WERI-Rb-1 (cell line): ENCODE measurements around the gene PRRC2A.

Experiments
- DNase-seq: peaks from one replicate; pipeline ENCODE4 v3.0.0-alpha.2; 2020
- H3K27ac ChIP-seq: fragments of 250-450 bp; sonication (Bioruptor Pico); 2 replicates; pipeline ENCODE4 v1.5.1; 2020; ENCODE audit warnings: mild to moderate bottlenecking, moderate library complexity
- H3K27me3 ChIP-seq: fragments of 250-450 bp; sonication (Bioruptor Pico); 2 replicates; pipeline ENCODE4 v1.5.1; 2021; ENCODE audit warnings: mild to moderate bottlenecking, low read depth, moderate library complexity; ENCODE audit not compliant: insufficient read depth, severe bottlenecking
- H3K36me3 ChIP-seq: fragments of 250-450 bp; sonication (Bioruptor Pico); 2 replicates; pipeline ENCODE4 v1.5.1; 2020; ENCODE audit warnings: mild to moderate bottlenecking, moderate library complexity
- H3K4me3 ChIP-seq: 2 replicates; pipeline ENCODE4 v1.5.1; 2011; ENCODE audit warnings: low read depth, mild to moderate bottlenecking, control low read depth, low read length
- H3K9me3 ChIP-seq: fragments of 250-450 bp; sonication (Bioruptor Pico); 2 replicates; pipeline ENCODE4 v1.5.1; 2021; ENCODE audit warnings: mild to moderate bottlenecking, moderate library complexity; ENCODE audit not compliant: severe bottlenecking
- CTCF ChIP-seq: IDR thresholded peaks from 2 replicates; pipeline ENCODE4 v1.5.1; 2011; ENCODE audit warnings: low read depth, mild to moderate bottlenecking, control low read depth, inconsistent platforms, low read length

Gene PRRC2A

GRCh38 chr6:31643818-31644454 is 23.4 kb downstream of the PRRC2A start:
- no peaks in the 10 kb centered on the region for H3K9me3 ChIP-seq

GRCh38 chr6:31645325-31645724 is 24.8 kb downstream of the PRRC2A start:
- Histone ChIP-seq H3K27ac (no peak overlapping the region), H3K36me3 (peaks cover 97% of the 10 kb centered on the region), H3K9me3 (no peaks in the 10 kb centered on the region), H3K4me3 (no peak overlapping the region), H3K27me3 (no peaks in the 10 kb centered on the region)
- DNase-seq = no peak
- no peak for TF ChIP-seq CTCF

More at GRCh38 chr6:31643818-31644454, 23.4 kb downstream of the PRRC2A start:
- TF ChIP-seq CTCF = no peak
- no peak overlapping the region for H3K27ac ChIP-seq
- H3K36me3 ChIP-seq = peaks cover 97% of the 10 kb centered on the region
- no peak overlapping the region for H3K4me3 ChIP-seq
- DNase-seq = no peak
- no peaks in the 10 kb centered on the region for H3K27me3 ChIP-seq

GRCh38 chr6:31651602-31652191 is 31.2 kb downstream of the PRRC2A start:
- Histone ChIP-seq H3K27me3 (no peaks in the 10 kb centered on the region), H3K9me3 (no peaks in the 10 kb centered on the region), H3K27ac (peak overlapping the region; percentile 97), H3K4me3 (peak overlapping the region; percentile 69), H3K36me3 (peaks cover 56% of the 10 kb centered on the region)
- DNase-seq = peak; percentile 96
- TF ChIP-seq CTCF = no peak

GRCh38 chr6:31652925-31653724 is 32.6 kb downstream of the PRRC2A start:
- Histone ChIP-seq H3K4me3 (peak overlapping the region; percentile 69), H3K27me3 (no peaks in the 10 kb centered on the region), H3K9me3 (no peaks in the 10 kb centered on the region), H3K27ac (peak overlapping the region; percentile 97), H3K36me3 (peaks cover 50% of the 10 kb centered on the region)
- DNase-seq = peak; percentile 95
- no peak for TF ChIP-seq CTCF

- no peak for DNase-seq
- H3K9me3 ChIP-seq = no peaks in the 10 kb centered on the region
- TF ChIP-seq CTCF = no peak
- H3K27ac ChIP-seq = no peak overlapping the region
- H3K4me3 ChIP-seq = no peak overlapping the region
- no peaks in the 10 kb centered on the region for H3K27me3 ChIP-seq
- H3K36me3 ChIP-seq = peaks cover 47% of the 10 kb centered on the region
Measured at GRCh38 chr6:31654574-31655348, 34.2 kb downstream of the PRRC2A start.
